ENCODE results near the gene STAT5B. TPM values are rescaled to one million over a fixed set of nuclear protein-coding genes. Genes with fewer than 3 reads are reported as not detected.

Gene STAT5B
- total and polyA plus RNA-seq, 2 experiments from 2014 or later: 13.8 to 23.5 TPM

GRCh38 chr17:42236760-42237159 is 39.4 kb downstream of the STAT5B start:
- no peak for DNase-seq
- no peaks in the 10 kb centered on the region for H3K36me3 ChIP-seq (ENCODE audit: low read depth)
- no peak overlapping the region for H2AFZ ChIP-seq
- H3K4me1 ChIP-seq (ENCODE audit: insufficient read depth): peaks cover 7% of the 10 kb centered on the region
- H3K9me3 ChIP-seq (ENCODE audit: low read depth): no peaks in the 10 kb centered on the region
- no peaks in the 10 kb centered on the region for H3K9me2 ChIP-seq (ENCODE audit: insufficient read depth)
- H3K9ac ChIP-seq: no peak overlapping the region
- peaks cover 92% of the 10 kb centered on the region for H3K79me2 ChIP-seq (ENCODE audit: insufficient read depth)
- no peaks in the 10 kb centered on the region for H3K27me3 ChIP-seq (replicated peaks; ENCODE audit: insufficient read depth)
- H3K4me3 ChIP-seq: no peak overlapping the region
- in situ Hi-C loops (cut with MboI): no loop called here
- no peak overlapping the region for H3K4me2 ChIP-seq (ENCODE audit: unreplicated experiment)
- no peak overlapping the region for H3K27ac ChIP-seq
- H3F3A ChIP-seq (ENCODE audit: insufficient read depth): no peaks in the 10 kb centered on the region
- no peak for TF ChIP-seq EZH2phosphoT487 (IDR thresholded peaks at IDR 0.05; ENCODE audit: insufficient read depth, low read depth)
- no peak for TF ChIP-seq EZH2 (IDR thresholded peaks at IDR 0.05; ENCODE audit: insufficient read depth, poor library complexity, severe bottlenecking)
- WGBS, 2 experiments (ENCODE audit: low coverage in 1 of 2, low lambda C conversion rate in 2 of 2, missing lambda C conversion rate in 2 of 2): 77 to 82% methylated on average over 7 of the region's 7 CpGs
- no peaks in the 10 kb centered on the region for H4K20me1 ChIP-seq (ENCODE audit: insufficient read depth)

- Histone ChIP-seq H4K20me1 (ENCODE audit: insufficient read depth) (no peaks in the 10 kb centered on the region), H3K36me3 (ENCODE audit: low read depth) (no peaks in the 10 kb centered on the region), H3K9me3 (ENCODE audit: low read depth) (no peaks in the 10 kb centered on the region), H2AFZ (no peak overlapping the region), H3K4me3 (no peak overlapping the region), H3K4me2 (ENCODE audit: unreplicated experiment) (no peak overlapping the region), H3F3A (ENCODE audit: insufficient read depth) (no peaks in the 10 kb centered on the region), H3K27ac (no peak overlapping the region), H3K79me2 (ENCODE audit: insufficient read depth) (peaks cover 69% of the 10 kb centered on the region), H3K9me2 (ENCODE audit: insufficient read depth) (no peaks in the 10 kb centered on the region), H3K4me1 (ENCODE audit: insufficient read depth) (peaks cover 7% of the 10 kb centered on the region), H3K9ac (no peak overlapping the region), H3K27me3 (replicated peaks; ENCODE audit: insufficient read depth) (no peaks in the 10 kb centered on the region)
- no peak for DNase-seq
- in situ Hi-C loops (cut with MboI): no loop called here
- 87% methylated on average over 2 of the region's 2 CpGs for WGBS, 2 experiments (ENCODE audit: low coverage in 1 of 2, low lambda C conversion rate in 2 of 2, missing lambda C conversion rate in 2 of 2)
- no peak for TF ChIP-seq EZH2 (IDR thresholded peaks at IDR 0.05; ENCODE audit: insufficient read depth, poor library complexity, severe bottlenecking)
- TF ChIP-seq EZH2phosphoT487 (IDR thresholded peaks at IDR 0.05; ENCODE audit: insufficient read depth, low read depth): no peak
Measured at GRCh38 chr17:42233994-42234393, 42.2 kb downstream of the STAT5B start.

DNA sequence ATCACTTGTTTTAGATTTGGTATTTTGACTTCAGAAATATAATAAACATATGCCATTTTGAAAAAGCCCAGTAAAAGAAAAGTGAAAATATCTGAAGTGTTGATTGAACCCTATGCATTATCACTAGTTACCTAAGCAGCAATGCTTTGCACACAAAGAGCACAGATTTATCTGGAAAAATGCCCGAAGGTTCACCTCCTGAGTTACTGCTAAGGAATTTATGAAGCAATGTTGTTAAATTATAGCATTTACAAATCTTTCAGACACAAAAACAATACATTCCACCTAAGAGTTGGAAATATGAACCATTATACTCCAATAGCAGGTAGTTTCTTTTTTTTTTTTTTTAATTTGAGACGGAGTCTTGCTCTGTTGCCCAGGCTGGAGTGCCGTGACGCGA is 43.0 kb downstream of the STAT5B start:
- no peaks in the 10 kb centered on the region for H3K9me3 ChIP-seq (ENCODE audit: low read depth)
- H3K9ac ChIP-seq: no peak overlapping the region
- no peak overlapping the region for H3K4me2 ChIP-seq (ENCODE audit: unreplicated experiment)
- 90 to 94% methylated on average over 5 of the region's 5 CpGs for WGBS, 2 experiments (ENCODE audit: low coverage in 1 of 2, low lambda C conversion rate in 2 of 2, missing lambda C conversion rate in 2 of 2)
- H3K79me2 ChIP-seq (ENCODE audit: insufficient read depth): peaks cover 61% of the 10 kb centered on the region
- TF ChIP-seq EZH2 (IDR thresholded peaks at IDR 0.05; ENCODE audit: insufficient read depth, poor library complexity, severe bottlenecking) (no peak), EZH2phosphoT487 (IDR thresholded peaks at IDR 0.05; ENCODE audit: insufficient read depth, low read depth) (no peak)
- no peak overlapping the region for H2AFZ ChIP-seq
- H3K9me2 ChIP-seq (ENCODE audit: insufficient read depth): no peaks in the 10 kb centered on the region
- H3K27me3 ChIP-seq (replicated peaks; ENCODE audit: insufficient read depth): no peaks in the 10 kb centered on the region
- H3K4me1 ChIP-seq (ENCODE audit: insufficient read depth): peaks cover 7% of the 10 kb centered on the region
- no peaks in the 10 kb centered on the region for H3K36me3 ChIP-seq (ENCODE audit: low read depth)
- H3K27ac ChIP-seq: no peak overlapping the region
- H3K4me3 ChIP-seq: no peak overlapping the region
- 0 out of 2 replicates have a peak, but pooled peaks cover 2% of the 10 kb centered on the region for H3F3A ChIP-seq (ENCODE audit: insufficient read depth)
- H4K20me1 ChIP-seq (ENCODE audit: insufficient read depth): no peaks in the 10 kb centered on the region
- peak; percentile 65 for DNase-seq
- in situ Hi-C loops (cut with MboI): no loop called here

- Histone ChIP-seq H3K9me3 (ENCODE audit: low read depth) (no peaks in the 10 kb centered on the region), H3K79me2 (ENCODE audit: insufficient read depth) (peaks cover 31% of the 10 kb centered on the region), H3K4me1 (ENCODE audit: insufficient read depth) (peaks cover 7% of the 10 kb centered on the region), H3F3A (ENCODE audit: insufficient read depth) (peaks cover 14% of the 10 kb centered on the region; the same call in 1 of the 2 replicates), H3K27me3 (replicated peaks; ENCODE audit: insufficient read depth) (no peaks in the 10 kb centered on the region), H3K27ac (no peak overlapping the region), H4K20me1 (ENCODE audit: insufficient read depth) (no peaks in the 10 kb centered on the region), H2AFZ (no peak overlapping the region), H3K4me2 (ENCODE audit: unreplicated experiment) (no peak overlapping the region), H3K4me3 (no peak overlapping the region), H3K36me3 (ENCODE audit: low read depth) (no peaks in the 10 kb centered on the region), H3K9ac (no peak overlapping the region), H3K9me2 (ENCODE audit: insufficient read depth) (no peaks in the 10 kb centered on the region)
- no peak for DNase-seq
- whole genome bisulfite sequencing, 2 experiments (ENCODE audit: low coverage in 1 of 2, low lambda C conversion rate in 2 of 2, missing lambda C conversion rate in 2 of 2): 97 to 98% methylated on average over 5 of the region's 5 CpGs
- in situ Hi-C loops (cut with MboI): no loop called here
- TF ChIP-seq EZH2 (IDR thresholded peaks at IDR 0.05; ENCODE audit: insufficient read depth, poor library complexity, severe bottlenecking) (no peak), EZH2phosphoT487 (IDR thresholded peaks at IDR 0.05; ENCODE audit: insufficient read depth, low read depth) (no peak)
Measured at GRCh38 chr17:42230225-42230624, 46.0 kb downstream of the STAT5B start.
